WTC11 (cell line): Measurements from ENCODE around the gene P2RY12. TPM values are rescaled to one million over a fixed set of nuclear protein-coding genes. Genes with fewer than 3 reads are reported as not detected.
A peak's percentile ranks its signal among the peaks of the same experiment; 100 is the strongest.

Experiments
- ATAC-seq: fragments of 200-7000 bp; cut with Tn5 transposase; 2 replicates; pipeline ENCODE4 v1.10.0; 2021; ENCODE audit warnings: mild to moderate bottlenecking, moderate library complexity
- CTCF ChIA-PET: fragments of 300-600 bp; sonication (Branson Sonifier 250); formaldehyde crosslinking; loops from one replicate; lab custom pipeline; 2021; ENCODE audit warnings: antibody characterized with exemption; lab: Charles Lee
- POLR2A ChIA-PET: fragments of 350-600 bp; sonication (Branson Sonifier 250); formaldehyde crosslinking; loops from one replicate; lab custom pipeline; 2021; ENCODE audit warnings: antibody characterized with exemption; lab: Charles Lee
- DNase-seq: peaks from one replicate; pipeline ENCODE4 v3.0.0; 2021; ENCODE audit warnings: low spot score
- H3K27ac Mint-ChIP-seq: 2 replicates; pipeline ENCODE4 v1.8.0; 2021; ENCODE audit warnings: mixed read lengths
- H3K27me3 Mint-ChIP-seq: 2 replicates; pipeline ENCODE4 v1.8.0; 2021; ENCODE audit warnings: low read depth, mild to moderate bottlenecking, moderate library complexity, mixed read lengths
- H3K36me3 Mint-ChIP-seq: 2 replicates; pipeline ENCODE4 v1.8.0; 2021; ENCODE audit warnings: mixed read lengths
- H3K4me1 Mint-ChIP-seq: 2 replicates; pipeline ENCODE4 v1.8.0; 2022; ENCODE audit warnings: mixed read lengths
- H3K4me3 Mint-ChIP-seq: 2 replicates; pipeline ENCODE4 v1.8.0; 2021; ENCODE audit warnings: mild to moderate bottlenecking, moderate library complexity, mixed read lengths
- H3K9me3 Mint-ChIP-seq: 2 replicates; pipeline ENCODE4 v1.8.0; 2021; ENCODE audit warnings: mixed read lengths
- CBFB ChIP-seq: sonication (generic); formaldehyde crosslinking; IDR thresholded peaks from 2 replicates; pipeline ENCODE4 v1.8.1; 2022; ENCODE audit warnings: mild to moderate bottlenecking, low read depth, missing genetic modification reagents
- EMX1 ChIP-seq: fragments of 250-450 bp; sonication (Bioruptor Pico); IDR thresholded peaks from 2 replicates; pipeline ENCODE4 v1.8.0; 2021; ENCODE audit warnings: mild to moderate bottlenecking
- FOXK1 ChIP-seq: sonication (generic); formaldehyde crosslinking; IDR thresholded peaks from 2 replicates; pipeline ENCODE4 v1.8.0; 2022; ENCODE audit warnings: mild to moderate bottlenecking, moderate library complexity, missing genetic modification reagents
- GTF2I ChIP-seq: fragments of 250-450 bp; sonication (Bioruptor Pico); conservative IDR thresholded peaks from 2 replicates; pipeline ENCODE4 v1.4.0; 2021; ENCODE audit warnings: mild to moderate bottlenecking
- NR2C2 ChIP-seq: sonication (generic); formaldehyde crosslinking; IDR thresholded peaks from 2 replicates; pipeline ENCODE4 v1.8.0; 2022; ENCODE audit warnings: mild to moderate bottlenecking, missing genetic modification reagents
- TP53 ChIP-seq: sonication (generic); formaldehyde crosslinking; IDR thresholded peaks from 2 replicates; pipeline ENCODE4 v1.8.1; 2023; ENCODE audit warnings: mild to moderate bottlenecking, missing genetic modification reagents
- ZNF219 ChIP-seq: sonication (generic); formaldehyde crosslinking; IDR thresholded peaks from 2 replicates; pipeline ENCODE4 v1.8.0; 2023; ENCODE audit warnings: missing genetic modification reagents, mild to moderate bottlenecking, borderline replicate concordance
- ZNF423 ChIP-seq: fragments of 250-450 bp; sonication (Bioruptor Pico); IDR thresholded peaks from 2 replicates; pipeline ENCODE4 v2.1.2; 2022; ENCODE audit warnings: mild to moderate bottlenecking, moderate library complexity
- ZNF671 ChIP-seq: fragments of 250-450 bp; sonication (Bioruptor Pico); IDR thresholded peaks from 2 replicates; pipeline ENCODE4 v1.8.0; 2021; ENCODE audit warnings: mild to moderate bottlenecking
- total RNA-seq: library from RNA; stranded (reverse); gene quantifications from 3 replicates; pipeline ENCODE4 v1.2.3, GENCODE V29; 2021
- TF ChIP-seq, protein P1 (sequence below): sonication (generic); formaldehyde crosslinking; IDR thresholded peaks from 2 replicates; pipeline ENCODE4 v1.8.1; 2023; ENCODE audit warnings: mild to moderate bottlenecking, missing genetic modification reagents
- TF ChIP-seq, protein P2 (sequence below): fragments of 250-450 bp; sonication (Bioruptor Pico); IDR thresholded peaks from 2 replicates; pipeline ENCODE4 v2.1.2; 2022; ENCODE audit warnings: mild to moderate bottlenecking, moderate library complexity
- TF ChIP-seq, protein P3 (sequence below): sonication (generic); formaldehyde crosslinking; conservative IDR thresholded peaks from 2 replicates; pipeline ENCODE4 v1.8.1; 2022; ENCODE audit warnings: mild to moderate bottlenecking, missing genetic modification reagents
- TF ChIP-seq, protein P4 (sequence below): sonication (generic); formaldehyde crosslinking; IDR thresholded peaks from 2 replicates; pipeline ENCODE4 v1.8.0; 2022; ENCODE audit warnings: mild to moderate bottlenecking, missing genetic modification reagents
- TF ChIP-seq, protein P5 (sequence below): sonication (generic); formaldehyde crosslinking; IDR thresholded peaks from 2 replicates; pipeline ENCODE4 v1.8.1; 2022; ENCODE audit warnings: low read depth, missing genetic modification reagents, borderline replicate concordance
- TF ChIP-seq, protein P6 (sequence below): sonication (generic); formaldehyde crosslinking; IDR thresholded peaks from 2 replicates; pipeline ENCODE4 v1.8.1; 2022; ENCODE audit warnings: mild to moderate bottlenecking, missing genetic modification reagents, moderate library complexity, borderline replicate concordance
- TF ChIP-seq, protein P7 (sequence below): sonication (generic); formaldehyde crosslinking; IDR thresholded peaks from 2 replicates; pipeline ENCODE4 v1.8.1; 2022; ENCODE audit warnings: missing genetic modification reagents, borderline replicate concordance
- TF ChIP-seq, protein P8 (sequence below): sonication (generic); formaldehyde crosslinking; IDR thresholded peaks from 2 replicates; pipeline ENCODE4 v1.8.1; 2023; ENCODE audit warnings: mild to moderate bottlenecking, missing genetic modification reagents, borderline replicate concordance
- TF ChIP-seq, protein P9 (sequence below): fragments of 250-450 bp; sonication (Bioruptor Pico); conservative IDR thresholded peaks from 2 replicates; pipeline ENCODE4 v1.9.0; 2021; ENCODE audit warnings: mild to moderate bottlenecking

The P2RY12 gene
- total RNA-seq, 1 experiment from 2014 or later: not detected

DNA sequence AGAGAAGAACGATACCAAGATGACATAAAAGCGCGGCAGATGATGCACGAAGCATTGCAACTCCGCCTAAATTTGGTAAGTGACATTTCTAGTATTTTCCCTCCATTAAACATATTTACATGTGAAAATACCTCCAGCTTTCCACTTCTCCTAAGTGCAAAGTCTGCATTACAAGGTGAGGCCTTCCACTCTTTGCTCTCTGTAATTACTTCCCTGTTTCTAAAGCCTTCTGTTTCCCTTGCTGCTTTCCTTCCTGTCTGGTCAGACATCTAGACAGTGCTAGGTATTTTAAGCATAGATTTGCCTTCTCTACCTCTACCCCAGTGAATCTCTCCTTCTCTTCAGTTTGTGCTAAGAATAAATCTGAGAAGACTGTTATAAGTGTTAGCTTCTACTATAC lies 1.9 kb downstream of the P2RY12 start (continued):
- TF ChIP-seq TP53 (CRISPR knock-in tag) (no peak), GTF2I (no peak)

DNA sequence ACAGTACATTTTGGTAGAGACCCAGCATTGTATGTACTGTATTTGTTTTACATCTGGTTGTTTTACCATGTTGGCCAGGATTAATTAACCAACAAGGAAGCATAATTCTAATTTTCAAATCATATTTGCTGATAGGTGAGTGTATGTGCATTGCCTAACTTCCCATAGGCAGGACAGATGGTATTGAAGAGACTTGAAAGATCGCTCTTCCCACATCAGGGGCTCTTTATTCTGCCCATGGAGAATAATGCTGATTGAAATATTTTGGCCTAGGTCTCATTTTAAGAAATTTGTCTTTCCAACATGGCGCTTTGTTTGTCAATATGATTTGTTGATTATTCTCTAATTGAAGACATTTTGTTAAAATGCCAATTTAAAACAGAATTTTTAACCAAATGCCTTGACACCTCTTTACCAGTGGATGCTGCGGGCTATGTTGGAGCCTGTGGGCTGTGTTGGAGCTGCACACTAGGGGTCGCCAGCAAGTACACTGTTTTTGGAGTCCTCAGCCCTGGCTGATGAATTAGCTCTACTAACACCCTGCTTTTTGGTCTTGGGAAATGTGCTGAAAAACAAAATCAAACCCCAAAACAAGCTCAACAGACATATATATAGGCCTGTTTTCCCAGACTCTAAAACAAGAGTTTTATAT lies 5.3 kb downstream of the P2RY12 start:
- Mint-ChIP-seq H3K4me1 (peaks cover 5% of the 10 kb centered on the region), H3K27ac (peak overlapping the region; percentile 80), H3K36me3 (peaks cover 10% of the 10 kb centered on the region), H3K27me3 (no peaks in the 10 kb centered on the region), H3K9me3 (no peaks in the 10 kb centered on the region), H3K4me3 (no peak overlapping the region)
- TF ChIP-seq, protein P1, sequence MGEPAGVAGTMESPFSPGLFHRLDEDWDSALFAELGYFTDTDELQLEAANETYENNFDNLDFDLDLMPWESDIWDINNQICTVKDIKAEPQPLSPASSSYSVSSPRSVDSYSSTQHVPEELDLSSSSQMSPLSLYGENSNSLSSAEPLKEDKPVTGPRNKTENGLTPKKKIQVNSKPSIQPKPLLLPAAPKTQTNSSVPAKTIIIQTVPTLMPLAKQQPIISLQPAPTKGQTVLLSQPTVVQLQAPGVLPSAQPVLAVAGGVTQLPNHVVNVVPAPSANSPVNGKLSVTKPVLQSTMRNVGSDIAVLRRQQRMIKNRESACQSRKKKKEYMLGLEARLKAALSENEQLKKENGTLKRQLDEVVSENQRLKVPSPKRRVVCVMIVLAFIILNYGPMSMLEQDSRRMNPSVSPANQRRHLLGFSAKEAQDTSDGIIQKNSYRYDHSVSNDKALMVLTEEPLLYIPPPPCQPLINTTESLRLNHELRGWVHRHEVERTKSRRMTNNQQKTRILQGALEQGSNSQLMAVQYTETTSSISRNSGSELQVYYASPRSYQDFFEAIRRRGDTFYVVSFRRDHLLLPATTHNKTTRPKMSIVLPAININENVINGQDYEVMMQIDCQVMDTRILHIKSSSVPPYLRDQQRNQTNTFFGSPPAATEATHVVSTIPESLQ (CRISPR knock-in tag): no peak
- TF ChIP-seq, protein P2, sequence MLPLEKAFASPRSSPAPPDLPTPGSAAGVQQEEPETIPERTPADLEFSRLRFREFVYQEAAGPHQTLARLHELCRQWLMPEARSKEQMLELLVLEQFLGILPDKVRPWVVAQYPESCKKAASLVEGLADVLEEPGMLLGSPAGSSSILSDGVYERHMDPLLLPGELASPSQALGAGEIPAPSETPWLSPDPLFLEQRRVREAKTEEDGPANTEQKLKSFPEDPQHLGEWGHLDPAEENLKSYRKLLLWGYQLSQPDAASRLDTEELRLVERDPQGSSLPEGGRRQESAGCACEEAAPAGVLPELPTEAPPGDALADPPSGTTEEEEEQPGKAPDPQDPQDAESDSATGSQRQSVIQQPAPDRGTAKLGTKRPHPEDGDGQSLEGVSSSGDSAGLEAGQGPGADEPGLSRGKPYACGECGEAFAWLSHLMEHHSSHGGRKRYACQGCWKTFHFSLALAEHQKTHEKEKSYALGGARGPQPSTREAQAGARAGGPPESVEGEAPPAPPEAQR: no peak
- no peak for TF ChIP-seq ZNF423 (CRISPR knock-in tag)
- TF ChIP-seq, protein P3, sequence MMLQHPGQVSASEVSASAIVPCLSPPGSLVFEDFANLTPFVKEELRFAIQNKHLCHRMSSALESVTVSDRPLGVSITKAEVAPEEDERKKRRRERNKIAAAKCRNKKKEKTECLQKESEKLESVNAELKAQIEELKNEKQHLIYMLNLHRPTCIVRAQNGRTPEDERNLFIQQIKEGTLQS (CRISPR knock-in tag): no peak
- TF ChIP-seq, protein P4, sequence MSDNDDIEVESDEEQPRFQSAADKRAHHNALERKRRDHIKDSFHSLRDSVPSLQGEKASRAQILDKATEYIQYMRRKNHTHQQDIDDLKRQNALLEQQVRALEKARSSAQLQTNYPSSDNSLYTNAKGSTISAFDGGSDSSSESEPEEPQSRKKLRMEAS (CRISPR knock-in tag): no peak
- TF ChIP-seq, protein P5, sequence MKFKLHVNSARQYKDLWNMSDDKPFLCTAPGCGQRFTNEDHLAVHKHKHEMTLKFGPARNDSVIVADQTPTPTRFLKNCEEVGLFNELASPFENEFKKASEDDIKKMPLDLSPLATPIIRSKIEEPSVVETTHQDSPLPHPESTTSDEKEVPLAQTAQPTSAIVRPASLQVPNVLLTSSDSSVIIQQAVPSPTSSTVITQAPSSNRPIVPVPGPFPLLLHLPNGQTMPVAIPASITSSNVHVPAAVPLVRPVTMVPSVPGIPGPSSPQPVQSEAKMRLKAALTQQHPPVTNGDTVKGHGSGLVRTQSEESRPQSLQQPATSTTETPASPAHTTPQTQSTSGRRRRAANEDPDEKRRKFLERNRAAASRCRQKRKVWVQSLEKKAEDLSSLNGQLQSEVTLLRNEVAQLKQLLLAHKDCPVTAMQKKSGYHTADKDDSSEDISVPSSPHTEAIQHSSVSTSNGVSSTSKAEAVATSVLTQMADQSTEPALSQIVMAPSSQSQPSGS: no peak
- TF ChIP-seq, protein P6, sequence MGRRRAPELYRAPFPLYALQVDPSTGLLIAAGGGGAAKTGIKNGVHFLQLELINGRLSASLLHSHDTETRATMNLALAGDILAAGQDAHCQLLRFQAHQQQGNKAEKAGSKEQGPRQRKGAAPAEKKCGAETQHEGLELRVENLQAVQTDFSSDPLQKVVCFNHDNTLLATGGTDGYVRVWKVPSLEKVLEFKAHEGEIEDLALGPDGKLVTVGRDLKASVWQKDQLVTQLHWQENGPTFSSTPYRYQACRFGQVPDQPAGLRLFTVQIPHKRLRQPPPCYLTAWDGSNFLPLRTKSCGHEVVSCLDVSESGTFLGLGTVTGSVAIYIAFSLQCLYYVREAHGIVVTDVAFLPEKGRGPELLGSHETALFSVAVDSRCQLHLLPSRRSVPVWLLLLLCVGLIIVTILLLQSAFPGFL (CRISPR knock-in tag): no peak
- TF ChIP-seq ZNF219 (CRISPR knock-in tag): no peak
- TF ChIP-seq, protein P7, sequence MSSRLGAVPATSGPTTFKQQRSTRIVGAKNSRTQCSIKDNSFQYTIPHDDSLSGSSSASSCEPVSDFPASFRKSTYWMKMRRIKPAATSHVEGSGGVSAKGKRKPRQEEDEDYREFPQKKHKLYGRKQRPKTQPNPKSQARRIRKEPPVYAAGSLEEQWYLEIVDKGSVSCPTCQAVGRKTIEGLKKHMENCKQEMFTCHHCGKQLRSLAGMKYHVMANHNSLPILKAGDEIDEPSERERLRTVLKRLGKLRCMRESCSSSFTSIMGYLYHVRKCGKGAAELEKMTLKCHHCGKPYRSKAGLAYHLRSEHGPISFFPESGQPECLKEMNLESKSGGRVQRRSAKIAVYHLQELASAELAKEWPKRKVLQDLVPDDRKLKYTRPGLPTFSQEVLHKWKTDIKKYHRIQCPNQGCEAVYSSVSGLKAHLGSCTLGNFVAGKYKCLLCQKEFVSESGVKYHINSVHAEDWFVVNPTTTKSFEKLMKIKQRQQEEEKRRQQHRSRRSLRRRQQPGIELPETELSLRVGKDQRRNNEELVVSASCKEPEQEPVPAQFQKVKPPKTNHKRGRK (CRISPR knock-in tag): no peak
- no peak for TF ChIP-seq ZNF671 (CRISPR knock-in tag)
- no peak for TF ChIP-seq NR2C2
- TF ChIP-seq, protein P8, sequence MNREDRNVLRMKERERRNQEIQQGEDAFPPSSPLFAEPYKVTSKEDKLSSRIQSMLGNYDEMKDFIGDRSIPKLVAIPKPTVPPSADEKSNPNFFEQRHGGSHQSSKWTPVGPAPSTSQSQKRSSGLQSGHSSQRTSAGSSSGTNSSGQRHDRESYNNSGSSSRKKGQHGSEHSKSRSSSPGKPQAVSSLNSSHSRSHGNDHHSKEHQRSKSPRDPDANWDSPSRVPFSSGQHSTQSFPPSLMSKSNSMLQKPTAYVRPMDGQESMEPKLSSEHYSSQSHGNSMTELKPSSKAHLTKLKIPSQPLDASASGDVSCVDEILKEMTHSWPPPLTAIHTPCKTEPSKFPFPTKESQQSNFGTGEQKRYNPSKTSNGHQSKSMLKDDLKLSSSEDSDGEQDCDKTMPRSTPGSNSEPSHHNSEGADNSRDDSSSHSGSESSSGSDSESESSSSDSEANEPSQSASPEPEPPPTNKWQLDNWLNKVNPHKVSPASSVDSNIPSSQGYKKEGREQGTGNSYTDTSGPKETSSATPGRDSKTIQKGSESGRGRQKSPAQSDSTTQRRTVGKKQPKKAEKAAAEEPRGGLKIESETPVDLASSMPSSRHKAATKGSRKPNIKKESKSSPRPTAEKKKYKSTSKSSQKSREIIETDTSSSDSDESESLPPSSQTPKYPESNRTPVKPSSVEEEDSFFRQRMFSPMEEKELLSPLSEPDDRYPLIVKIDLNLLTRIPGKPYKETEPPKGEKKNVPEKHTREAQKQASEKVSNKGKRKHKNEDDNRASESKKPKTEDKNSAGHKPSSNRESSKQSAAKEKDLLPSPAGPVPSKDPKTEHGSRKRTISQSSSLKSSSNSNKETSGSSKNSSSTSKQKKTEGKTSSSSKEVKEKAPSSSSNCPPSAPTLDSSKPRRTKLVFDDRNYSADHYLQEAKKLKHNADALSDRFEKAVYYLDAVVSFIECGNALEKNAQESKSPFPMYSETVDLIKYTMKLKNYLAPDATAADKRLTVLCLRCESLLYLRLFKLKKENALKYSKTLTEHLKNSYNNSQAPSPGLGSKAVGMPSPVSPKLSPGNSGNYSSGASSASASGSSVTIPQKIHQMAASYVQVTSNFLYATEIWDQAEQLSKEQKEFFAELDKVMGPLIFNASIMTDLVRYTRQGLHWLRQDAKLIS (CRISPR knock-in tag): no peak
- no peak for TF ChIP-seq FOXK1
- no peak for TF ChIP-seq CBFB (CRISPR knock-in tag)
- TF ChIP-seq, protein P9, sequence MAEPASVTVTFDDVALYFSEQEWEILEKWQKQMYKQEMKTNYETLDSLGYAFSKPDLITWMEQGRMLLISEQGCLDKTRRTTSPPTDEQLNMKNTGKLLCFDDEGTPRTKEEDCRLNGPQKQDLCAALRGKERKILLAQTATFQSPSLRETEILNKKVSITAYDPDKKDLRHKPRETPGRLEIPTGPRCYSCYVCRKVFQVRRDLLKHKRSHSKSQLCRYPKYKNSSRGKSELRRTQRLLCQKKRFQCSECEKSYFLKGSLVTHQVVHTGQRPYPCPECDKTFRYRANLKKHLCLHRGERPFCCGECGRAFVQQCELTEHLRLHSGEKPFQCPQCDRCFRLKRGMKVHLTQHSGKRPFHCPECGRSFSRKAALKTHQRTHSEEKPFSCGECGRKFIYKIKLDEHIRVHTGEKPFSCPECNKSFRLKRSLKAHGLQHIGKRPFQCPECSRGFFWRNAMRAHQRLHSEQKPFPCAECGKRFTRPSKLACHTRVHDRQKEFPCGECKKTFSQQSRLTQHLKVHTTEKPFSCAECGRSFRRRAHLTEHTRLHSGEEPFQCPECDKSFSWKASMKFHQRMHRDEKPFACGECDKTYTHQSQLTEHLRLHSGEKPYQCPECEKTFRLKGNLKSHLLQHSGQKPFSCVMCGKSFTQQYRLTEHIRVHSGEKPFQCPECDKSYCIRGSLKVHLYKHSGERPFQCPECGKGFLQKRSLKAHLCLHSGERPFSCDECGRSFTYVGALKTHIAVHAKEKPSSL (CRISPR knock-in tag): no peak
- TF ChIP-seq EMX1 (CRISPR knock-in tag): no peak
- no peak for TF ChIP-seq GTF2I
- ChIA-PET POLR2A (no interaction called here), CTCF (interaction anchor here (0.7 to 2.7 kb wide), 19 partner anchors 9 to 460 kb away, joined by 3 to 17 read pairs (median 4); no protein-coding TSS in a partner anchor)
- ATAC-seq (peak; percentile 98), DNase-seq (peak; percentile 66)
